GM18858 (cell line): ENCODE measurements around the gene PPP2R2C.
A peak's percentile ranks its signal among the peaks of the same experiment; 100 is the strongest.

Experiments used
- ATAC-seq: cut with Tn5 transposase; IDR thresholded peaks from one replicate; pipeline ENCODE4 v1.9.1; 2021; ENCODE audit not compliant: unreplicated experiment

Gene PPP2R2C

GRCh38 chr4:6426571-6427438 lies 45.6 kb downstream of the PPP2R2C start:
- no peak for ATAC-seq

- no peak for ATAC-seq
These were observed 46.5 kb downstream of the PPP2R2C start for GRCh38 chr4:6425911-6426310.

- no peak for ATAC-seq
These were observed 47.1 kb downstream of the PPP2R2C start for GRCh38 chr4:6425336-6425735.

GRCh38 chr4:6424425-6424824 lies 48.0 kb downstream of the PPP2R2C start:
- no peak for ATAC-seq

- peak; percentile 98 for ATAC-seq
These were observed 48.8 kb downstream of the PPP2R2C start for GRCh38 chr4:6423575-6423974.

DNA sequence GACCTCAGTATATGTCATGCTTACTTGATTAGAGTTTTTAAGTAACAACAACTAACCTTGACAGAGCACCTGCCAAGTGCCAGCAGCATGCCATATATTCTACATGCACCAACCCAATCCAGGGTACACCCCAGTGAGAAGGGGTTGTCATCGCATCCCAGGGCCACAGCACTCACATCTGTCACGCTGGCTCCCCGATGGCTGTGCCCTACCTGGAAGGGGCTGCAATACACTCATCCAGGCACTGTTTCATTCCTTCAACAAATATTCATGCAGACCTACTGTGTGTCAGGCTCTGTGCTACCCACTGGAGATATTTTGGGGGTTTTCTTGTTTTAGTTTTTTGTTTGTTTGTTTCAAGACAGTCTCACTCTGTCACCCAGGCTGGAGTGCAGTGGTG lies 49.5 kb downstream of the PPP2R2C start:
- ATAC-seq = no peak

- ATAC-seq = no peak
These were observed 50.3 kb downstream of the PPP2R2C start for GRCh38 chr4:6422105-6422504.

DNA sequence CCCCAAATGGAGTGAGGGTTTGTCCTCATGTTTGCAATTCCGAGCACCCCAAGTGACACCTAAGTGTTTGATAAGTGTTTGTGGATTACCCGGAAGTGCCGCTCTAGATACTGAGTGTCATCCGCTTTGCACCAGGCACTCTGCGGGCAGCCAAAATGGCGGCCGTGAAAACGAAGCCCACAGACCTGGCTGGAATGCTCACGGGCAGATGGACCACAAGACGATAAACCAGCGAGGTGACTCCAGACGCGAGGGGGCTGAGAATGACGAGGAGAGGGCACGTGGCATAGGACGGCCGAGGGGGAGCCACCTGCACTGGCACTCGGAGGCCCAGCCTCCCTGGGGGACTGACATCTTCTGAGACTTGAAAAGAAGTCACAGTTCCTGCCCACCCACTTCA lies 51.0 kb downstream of the PPP2R2C start:
- ATAC-seq = no peak

DNA sequence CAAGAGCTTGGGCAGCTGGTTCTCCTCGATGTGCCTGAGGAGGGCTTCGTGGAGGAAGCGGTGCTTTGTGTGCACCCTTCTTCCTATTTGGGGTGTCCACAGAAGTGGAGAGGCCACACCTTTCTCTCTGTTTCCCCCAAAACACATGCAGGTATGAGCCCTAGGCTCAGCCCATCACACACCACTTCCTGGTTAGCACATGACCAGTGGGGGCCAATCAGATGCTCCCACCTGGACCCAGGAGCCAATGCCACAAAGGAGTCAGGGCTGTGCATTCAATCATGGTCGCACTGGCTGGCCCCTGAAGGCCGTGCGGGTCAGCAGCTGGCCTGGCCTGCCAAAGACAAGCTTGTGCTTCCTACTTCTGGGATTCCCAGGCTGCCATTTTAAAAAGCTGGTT lies 51.4 kb downstream of the PPP2R2C start:
- ATAC-seq = no peak

DNA sequence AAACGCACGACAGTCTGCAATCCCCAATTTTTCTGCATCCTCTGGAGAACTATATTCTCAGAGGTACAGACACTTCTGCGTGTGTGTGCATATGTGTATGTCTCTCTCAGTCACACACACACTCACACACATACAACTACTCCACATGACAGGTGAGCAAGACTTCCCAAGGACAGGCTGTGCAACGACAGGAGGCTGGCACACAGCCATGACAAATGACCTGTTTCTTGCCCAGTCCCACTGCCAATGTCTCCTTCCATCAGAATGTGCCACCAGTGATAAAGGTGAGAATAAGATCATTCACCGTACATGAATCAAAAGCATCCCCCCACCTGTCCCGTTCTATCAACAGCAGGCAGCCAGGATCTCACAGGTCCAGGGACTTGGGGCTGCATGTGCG lies 52.4 kb downstream of the PPP2R2C start:
- no peak for ATAC-seq

DNA sequence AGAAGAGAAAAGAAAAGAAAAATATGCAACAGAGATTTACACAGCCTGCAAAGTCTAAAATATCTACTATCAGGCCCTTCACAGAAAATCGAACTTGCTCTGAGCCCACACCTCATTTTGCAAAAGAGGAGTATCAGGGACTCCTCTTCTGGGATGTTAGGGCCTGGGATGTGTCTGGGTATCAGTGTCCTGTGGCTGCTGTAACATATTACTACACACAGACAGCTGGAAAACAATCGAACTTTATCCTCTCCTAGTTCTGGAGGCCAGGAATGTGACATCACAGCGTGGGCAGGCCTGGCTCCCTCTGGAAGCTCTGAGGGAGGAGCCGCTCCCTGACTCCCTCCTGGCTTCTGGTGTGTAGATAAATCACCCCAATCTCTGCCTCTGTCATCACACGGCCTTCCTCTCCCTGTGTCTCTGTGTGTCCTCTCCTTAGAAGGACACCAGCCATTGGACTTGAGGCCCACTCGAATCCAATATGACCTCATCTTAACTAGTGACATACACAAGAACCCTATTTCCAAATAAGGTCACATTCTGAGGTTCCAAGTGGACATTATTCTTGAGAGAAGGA lies 52.9 kb downstream of the PPP2R2C start:
- no peak for ATAC-seq

GRCh38 chr4:6418193-6418755 lies 54.1 kb downstream of the PPP2R2C start:
- ATAC-seq = no peak

DNA sequence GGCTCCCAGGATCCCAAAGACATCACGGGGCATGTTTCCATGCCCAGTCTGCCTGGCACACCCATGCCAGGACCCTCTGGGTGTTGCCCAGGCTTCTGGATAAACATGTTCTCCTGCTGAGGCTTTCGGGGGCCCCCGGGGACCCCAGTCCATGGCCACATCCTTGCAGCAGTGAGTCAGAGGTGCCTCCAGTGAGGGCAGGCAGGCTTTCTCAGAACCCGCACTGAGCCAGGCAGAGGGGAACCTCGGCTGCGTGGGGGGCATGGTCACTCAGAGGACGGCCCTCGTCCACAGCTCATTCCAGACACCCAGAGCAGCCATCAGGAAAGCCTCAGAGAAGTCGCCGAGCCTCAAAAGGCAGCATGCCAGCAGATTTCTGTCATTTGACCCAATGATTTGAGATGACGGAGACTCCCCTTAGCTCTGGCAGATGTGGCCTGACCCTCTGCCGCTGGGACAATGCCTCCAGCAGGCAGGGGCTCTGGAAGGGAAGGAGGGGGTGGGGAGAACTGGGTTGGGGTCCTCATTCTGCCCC lies 54.8 kb downstream of the PPP2R2C start:
- no peak for ATAC-seq

GRCh38 chr4:6416518-6417286 lies 55.7 kb downstream of the PPP2R2C start:
- no peak for ATAC-seq

- no peak for ATAC-seq
These were observed 57.2 kb downstream of the PPP2R2C start for GRCh38 chr4:6415031-6415705.

- ATAC-seq = no peak
These were observed 57.8 kb downstream of the PPP2R2C start for GRCh38 chr4:6414578-6414977.

GRCh38 chr4:6410664-6411063 lies 61.8 kb downstream of the PPP2R2C start:
- no peak for ATAC-seq

DNA sequence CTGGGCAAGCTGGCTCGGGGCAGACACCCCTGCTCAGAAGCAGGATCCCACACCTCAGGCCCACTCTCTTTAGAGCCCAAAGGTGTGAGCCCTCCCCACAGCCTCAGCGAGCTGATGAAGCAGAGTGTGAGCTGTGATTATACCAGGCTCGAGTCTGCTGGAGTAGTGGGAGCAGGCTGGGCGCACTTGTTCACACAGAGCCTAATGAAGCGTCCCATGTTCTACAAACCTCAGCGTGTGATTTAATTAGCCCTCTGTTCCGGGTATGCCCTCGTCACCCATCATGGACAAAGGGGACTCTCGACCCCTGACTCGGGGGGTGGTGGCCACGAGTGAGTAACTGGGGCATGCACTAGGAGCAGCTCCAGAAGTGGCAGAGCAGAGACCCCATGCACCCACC lies 62.3 kb downstream of the PPP2R2C start:
- ATAC-seq = no peak

DNA sequence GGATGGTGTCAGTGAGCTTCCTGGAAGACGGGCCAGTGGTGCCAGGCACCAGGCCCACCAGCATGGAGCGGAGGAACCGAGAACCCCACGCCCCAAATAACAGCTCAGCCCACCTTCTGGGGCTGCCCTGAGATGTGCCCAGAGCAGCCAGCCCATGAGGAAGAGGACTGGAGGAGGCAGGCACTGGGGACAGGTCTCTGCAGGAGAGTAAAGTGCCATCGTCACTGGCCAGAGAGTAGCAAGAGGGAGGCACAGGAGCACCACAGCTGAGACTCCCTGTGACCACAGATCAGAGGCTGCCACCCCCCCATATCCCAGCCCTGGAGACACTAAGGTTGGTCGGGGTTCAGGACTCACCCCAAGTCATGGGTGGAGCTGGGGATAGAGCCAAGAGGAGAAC lies 63.0 kb downstream of the PPP2R2C start:
- no peak for ATAC-seq

DNA sequence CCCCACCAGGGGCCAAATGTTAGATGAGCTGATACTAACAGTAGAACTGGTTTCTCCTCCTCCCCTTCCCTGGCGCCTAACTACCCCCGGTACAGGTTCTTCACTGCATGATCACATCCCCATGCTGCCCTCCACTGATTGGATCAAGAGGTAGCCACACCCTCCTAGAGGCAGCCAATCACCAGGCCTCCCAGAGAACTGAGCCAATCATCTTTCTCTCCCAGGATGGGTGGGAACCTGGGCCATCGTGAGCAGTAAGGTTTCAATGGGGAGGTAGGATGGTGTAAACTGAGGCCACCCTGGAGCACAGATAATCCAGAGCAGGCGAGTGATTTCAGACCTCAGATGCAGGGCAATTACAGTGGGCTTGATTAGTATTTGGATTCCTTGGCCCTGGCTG lies 64.2 kb downstream of the PPP2R2C start:
- ATAC-seq = no peak

- ATAC-seq = no peak
These were observed 67.1 kb downstream of the PPP2R2C start for GRCh38 chr4:6405397-6405706.
